Mononuclear cell (primary cell): ENCODE results near the gene AURKB. TPM values are rescaled to one million over a fixed set of nuclear protein-coding genes. Genes with fewer than 3 reads are reported as not detected.

Experiments
- H3K27me3 ChIP-seq: 2 replicates; pipeline ENCODE4 v1.6.0; 2011; ENCODE audit warnings: low read length, control low read depth; ENCODE audit not compliant: insufficient read depth
- H3K4me1 ChIP-seq: 2 replicates; pipeline ENCODE4 v1.5.1; 2011; ENCODE audit warnings: mild to moderate bottlenecking, low read length, control low read depth; ENCODE audit not compliant: insufficient read depth
- H3K4me3 ChIP-seq: 2 replicates; pipeline ENCODE4 v1.5.1; 2011; ENCODE audit warnings: mild to moderate bottlenecking, low read length, moderate library complexity
- H3K9me3 ChIP-seq: 2 replicates; pipeline ENCODE4 v1.5.1; 2011; ENCODE audit warnings: low read depth, mild to moderate bottlenecking, control low read depth, low read length
- total RNA-seq: library from RNA; depleted of rRNA; stranded (reverse); fragments of >200 nt; gene quantifications from one replicate; pipeline ENCODE4 v1.2.3, GENCODE V29; 2012

The AURKB gene
- total RNA-seq, 1 donor: 1.5 TPM

- H3K9me3 ChIP-seq: no peaks in the 10 kb centered on the region
- H3K4me3 ChIP-seq: no peak overlapping the region
- H3K27me3 ChIP-seq: no peaks in the 10 kb centered on the region
- H3K4me1 ChIP-seq: peaks cover 5% of the 10 kb centered on the region
Observed at GRCh38 chr17:8235676-8236075, 25.3 kb upstream of the AURKB start.

- Histone ChIP-seq H3K27me3 (no peaks in the 10 kb centered on the region), H3K9me3 (no peaks in the 10 kb centered on the region), H3K4me1 (peaks cover 5% of the 10 kb centered on the region), H3K4me3 (no peak overlapping the region)
Observed at GRCh38 chr17:8234361-8235270, 24.2 kb upstream of the AURKB start.

DNA sequence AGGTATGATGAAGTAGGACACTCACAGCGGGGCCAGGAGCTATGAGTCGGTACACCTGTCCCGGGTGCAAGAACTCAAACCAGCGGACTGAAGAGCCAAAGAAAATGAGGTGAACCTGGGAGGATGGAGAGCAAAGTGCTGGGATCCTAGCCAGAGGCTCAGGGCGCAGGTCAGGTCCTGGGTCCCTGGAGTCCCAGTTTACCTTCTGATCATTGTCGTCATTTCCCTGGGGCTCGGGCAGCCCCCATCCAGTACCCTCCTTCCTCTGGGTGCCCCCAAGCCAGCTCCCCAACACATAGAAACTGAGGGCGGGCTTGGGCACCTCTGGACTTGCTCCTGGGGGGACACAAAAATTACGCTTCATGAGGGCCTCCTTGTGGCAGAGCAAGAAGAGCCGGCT is 21.3 kb upstream of the AURKB start:
- Histone ChIP-seq H3K4me1 (peaks cover 12% of the 10 kb centered on the region), H3K27me3 (no peaks in the 10 kb centered on the region), H3K4me3 (no peak overlapping the region), H3K9me3 (no peaks in the 10 kb centered on the region)

- no peak overlapping the region for H3K4me3 ChIP-seq
- H3K4me1 ChIP-seq: peaks cover 33% of the 10 kb centered on the region
- no peaks in the 10 kb centered on the region for H3K27me3 ChIP-seq
- no peaks in the 10 kb centered on the region for H3K9me3 ChIP-seq
Observed at GRCh38 chr17:8227238-8227581, 16.8 kb upstream of the AURKB start.

GRCh38 chr17:8226536-8227237 is 16.3 kb upstream of the AURKB start:
- Histone ChIP-seq H3K4me1 (peaks cover 33% of the 10 kb centered on the region), H3K27me3 (no peaks in the 10 kb centered on the region), H3K9me3 (no peaks in the 10 kb centered on the region), H3K4me3 (no peak overlapping the region)

GRCh38 chr17:8225813-8226535 is 15.6 kb upstream of the AURKB start:
- Histone ChIP-seq H3K4me1 (peaks cover 35% of the 10 kb centered on the region), H3K9me3 (no peaks in the 10 kb centered on the region), H3K4me3 (no peak overlapping the region), H3K27me3 (no peaks in the 10 kb centered on the region)

DNA sequence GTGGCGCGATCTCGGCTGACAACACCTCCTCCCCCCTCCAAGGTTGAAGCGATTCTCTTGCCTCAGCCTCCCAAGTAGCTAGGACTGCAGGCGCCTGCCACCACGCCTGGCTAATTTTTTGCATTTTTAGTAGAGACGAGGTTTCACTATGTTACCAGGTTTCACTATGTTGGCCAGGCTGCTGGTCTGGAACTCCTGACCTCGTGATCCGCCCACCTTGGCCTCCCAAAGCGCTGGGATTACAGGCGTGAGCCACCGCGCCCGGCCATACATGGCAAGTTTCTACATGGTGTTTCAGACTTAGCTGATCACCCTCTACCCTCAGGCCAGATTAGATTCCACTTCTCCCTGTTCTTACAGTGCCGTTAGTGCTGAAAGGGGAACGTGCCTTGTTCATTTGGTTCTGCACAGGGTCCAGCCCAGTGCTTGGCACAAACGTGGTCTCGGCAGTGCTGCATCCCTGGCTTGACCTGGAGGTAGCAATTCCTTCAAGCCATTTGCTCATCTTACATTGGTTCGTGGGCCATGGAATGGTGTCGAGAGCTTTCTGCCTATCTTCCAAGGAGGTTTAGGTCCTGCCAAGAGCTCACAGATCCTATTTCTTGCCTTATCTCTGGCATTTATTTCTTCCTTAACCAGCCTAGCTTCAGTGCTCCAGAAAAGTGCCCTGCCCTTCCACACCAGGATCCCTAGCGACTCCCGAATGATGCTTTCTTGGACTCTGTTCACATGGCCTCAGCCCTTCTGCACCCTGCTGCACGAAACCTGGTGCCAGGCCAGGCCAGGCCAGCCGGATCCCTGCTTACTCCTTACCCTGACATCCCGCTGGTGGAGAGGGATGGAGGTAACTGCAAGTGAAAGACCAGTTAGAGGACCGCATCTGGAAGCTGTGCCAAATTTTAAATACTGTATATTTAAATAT is 14.8 kb upstream of the AURKB start:
- Histone ChIP-seq H3K27me3 (no peaks in the 10 kb centered on the region), H3K9me3 (no peaks in the 10 kb centered on the region), H3K4me3 (no peak overlapping the region), H3K4me1 (peaks cover 43% of the 10 kb centered on the region)

DNA sequence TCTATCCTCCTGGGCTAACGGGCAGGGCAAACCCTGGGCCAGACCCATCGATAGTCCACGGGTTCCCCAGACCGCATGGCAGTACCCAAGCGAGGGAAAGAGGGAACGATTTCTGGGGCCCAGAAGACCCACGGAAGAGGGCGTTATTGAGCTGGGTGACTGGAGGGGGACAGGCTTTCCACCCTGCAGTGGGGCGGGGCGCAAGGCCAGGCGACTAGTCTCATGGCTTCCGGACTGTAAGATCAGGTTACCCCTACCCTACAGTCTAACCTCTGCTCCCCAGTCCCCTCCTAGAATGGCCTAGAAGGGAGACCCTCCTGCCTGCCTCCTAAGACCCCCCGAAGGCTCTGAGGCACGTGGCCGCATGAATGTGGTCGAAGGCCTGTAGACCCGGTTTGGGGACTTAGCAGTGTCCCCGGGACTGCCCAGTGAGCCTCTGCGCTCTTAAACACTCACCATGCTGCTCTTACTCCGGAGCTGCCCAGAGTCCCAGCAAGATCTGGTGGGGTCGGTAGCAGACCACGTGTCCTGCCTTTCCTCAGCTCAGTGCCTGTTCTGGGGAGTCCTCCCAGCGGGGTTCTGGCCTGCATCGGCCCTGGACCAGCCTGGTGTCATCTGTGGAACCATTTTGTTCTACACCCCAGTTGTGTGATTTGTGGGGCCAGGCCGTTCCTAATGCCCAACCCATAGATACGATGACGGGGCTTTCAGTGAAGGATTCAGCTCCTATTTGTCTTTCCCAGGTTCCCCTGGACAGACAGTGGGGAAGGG is 13.2 kb upstream of the AURKB start:
- no peaks in the 10 kb centered on the region for H3K9me3 ChIP-seq
- peaks cover 49% of the 10 kb centered on the region for H3K4me1 ChIP-seq
- no peaks in the 10 kb centered on the region for H3K27me3 ChIP-seq
- H3K4me3 ChIP-seq: peak overlapping the region; percentile 75

DNA sequence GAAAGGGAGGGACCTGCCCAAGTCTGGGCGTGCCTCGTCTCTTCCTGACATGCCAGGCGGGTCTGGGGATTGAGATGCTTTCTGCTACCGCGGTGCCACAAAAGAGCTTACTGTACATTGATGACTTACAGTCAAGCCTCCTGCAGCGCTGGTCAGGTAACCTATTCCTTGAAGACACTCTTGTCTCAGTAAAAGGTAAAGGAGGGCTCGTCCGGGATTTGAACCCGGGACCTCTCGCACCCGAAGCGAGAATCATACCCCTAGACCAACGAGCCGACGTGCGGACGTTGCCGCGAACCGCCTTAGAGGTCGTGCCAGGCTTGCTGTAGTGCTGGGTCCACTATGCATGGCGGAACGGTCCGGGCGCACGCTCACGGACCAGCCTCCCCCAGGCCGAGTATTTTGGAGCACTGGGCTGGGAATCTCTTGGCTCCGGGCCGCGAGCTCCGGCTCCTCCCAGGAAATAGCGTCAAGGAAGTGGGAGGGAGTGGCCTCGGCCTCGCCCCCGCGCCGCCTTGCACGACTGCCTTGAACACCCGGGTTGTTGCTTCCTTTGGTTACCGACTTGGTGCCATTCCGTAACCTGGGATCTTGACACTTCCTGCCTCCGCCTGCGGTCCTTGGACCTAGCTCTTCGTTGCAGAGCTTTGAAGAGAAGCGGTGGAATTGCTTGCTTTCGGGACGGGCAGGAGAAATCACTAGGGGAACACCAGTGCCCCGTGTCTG is 12.4 kb upstream of the AURKB start:
- peaks cover 49% of the 10 kb centered on the region for H3K4me1 ChIP-seq
- peak overlapping the region; percentile 75 for H3K4me3 ChIP-seq
- H3K9me3 ChIP-seq: no peaks in the 10 kb centered on the region
- H3K27me3 ChIP-seq: no peaks in the 10 kb centered on the region

DNA sequence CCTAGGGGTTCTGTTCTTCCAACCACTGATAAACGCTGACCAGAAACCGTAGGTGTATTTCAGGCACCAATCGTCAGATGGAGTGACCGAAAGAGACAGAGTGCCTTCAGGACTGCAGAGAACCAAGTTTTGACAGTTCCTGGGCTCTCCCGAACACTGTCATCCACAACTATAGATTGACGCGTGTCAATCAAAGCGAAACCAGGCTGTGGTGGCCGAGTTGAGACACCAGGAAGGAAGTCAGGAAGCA is 11.9 kb upstream of the AURKB start:
- Histone ChIP-seq H3K4me1 (peaks cover 48% of the 10 kb centered on the region), H3K9me3 (no peaks in the 10 kb centered on the region), H3K27me3 (no peaks in the 10 kb centered on the region), H3K4me3 (peak overlapping the region; percentile 75)

- Histone ChIP-seq H3K27me3 (no peaks in the 10 kb centered on the region), H3K9me3 (no peaks in the 10 kb centered on the region), H3K4me1 (peaks cover 44% of the 10 kb centered on the region), H3K4me3 (peak overlapping the region; percentile 75)
Observed at GRCh38 chr17:8221663-8222379, 11.4 kb upstream of the AURKB start.

DNA sequence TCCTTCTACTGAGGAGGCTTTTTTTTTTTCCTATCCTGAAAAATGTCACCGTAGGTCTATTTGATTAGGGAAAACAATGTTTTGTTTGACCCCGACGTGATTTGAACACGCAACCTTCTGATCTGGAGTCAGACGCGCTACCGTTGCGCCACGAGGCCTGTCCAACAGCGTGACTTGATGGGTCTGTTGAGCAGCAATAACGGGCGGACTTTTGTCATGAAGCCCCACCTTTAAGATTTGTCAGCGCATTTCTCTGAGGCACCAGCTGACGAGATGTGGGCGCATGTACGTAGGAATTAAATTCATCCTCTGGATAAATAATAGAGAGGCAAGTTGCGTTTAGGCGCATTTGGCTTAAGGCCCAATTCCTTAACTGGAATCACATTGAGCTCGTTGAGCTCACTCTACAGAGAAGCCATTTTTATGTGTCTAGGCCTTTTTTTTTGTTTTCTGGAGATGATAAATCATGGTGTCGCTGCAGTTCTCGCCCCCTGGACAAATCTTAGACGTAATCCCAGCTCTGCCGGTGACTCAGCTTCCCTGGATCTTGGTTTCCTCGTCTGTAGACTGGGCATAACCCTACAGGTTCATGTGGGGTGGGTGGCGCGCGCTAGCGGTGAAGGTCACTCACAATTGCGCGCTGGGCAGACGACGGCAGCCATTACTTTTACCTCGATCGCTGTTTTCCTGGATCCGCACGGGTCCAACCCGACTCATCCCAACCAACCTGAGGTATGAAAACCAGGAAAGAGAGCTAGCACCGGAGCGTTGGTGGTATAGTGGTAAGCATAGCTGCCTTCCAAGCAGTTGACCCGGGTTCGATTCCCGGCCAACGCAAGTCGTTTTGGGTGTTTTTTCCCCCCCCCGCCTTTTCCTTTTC is 10.6 kb upstream of the AURKB start:
- Histone ChIP-seq H3K27me3 (no peaks in the 10 kb centered on the region), H3K4me1 (peaks cover 36% of the 10 kb centered on the region)

More for the DNA sequence above, 10.6 kb upstream of the AURKB start:
- Histone ChIP-seq H3K9me3 (no peaks in the 10 kb centered on the region), H3K4me3 (peak overlapping the region; percentile 75)
